GM12875 (cell line): ENCODE results near the gene BRSK2.

Experiments
- H3K4me3 ChIP-seq: one replicate; pipeline ENCODE4 v1.5.1; 2011; ENCODE audit warnings: low read depth, low read length, control low read depth
- CTCF ChIP-seq: IDR thresholded peaks from 2 replicates; pipeline ENCODE4 v1.5.1; 2011; ENCODE audit warnings: low read depth, mild to moderate bottlenecking, control low read depth, inconsistent platforms, low read length, moderate library complexity, borderline replicate concordance; ENCODE audit not compliant: insufficient read depth

Gene BRSK2

GRCh38 chr11:1442163-1442562, 52.4 kb downstream of the BRSK2 start:
- no peak for TF ChIP-seq CTCF
- H3K4me3 ChIP-seq = no peak overlapping the region

GRCh38 chr11:1442807-1443366, 53.2 kb downstream of the BRSK2 start:
- TF ChIP-seq CTCF = no peak
- H3K4me3 ChIP-seq = no peak overlapping the region

- no peak overlapping the region for H3K4me3 ChIP-seq
- no peak for TF ChIP-seq CTCF
These were observed 54.0 kb downstream of the BRSK2 start for GRCh38 chr11:1443737-1444136.

GRCh38 chr11:1444321-1444720, 54.6 kb downstream of the BRSK2 start:
- TF ChIP-seq CTCF = no peak
- no peak overlapping the region for H3K4me3 ChIP-seq

GRCh38 chr11:1444823-1445422, 55.2 kb downstream of the BRSK2 start:
- TF ChIP-seq CTCF = no peak
- H3K4me3 ChIP-seq = no peak overlapping the region

- no peak for TF ChIP-seq CTCF
- no peak overlapping the region for H3K4me3 ChIP-seq
These were observed 56.2 kb downstream of the BRSK2 start for GRCh38 chr11:1445741-1446445.

GRCh38 chr11:1446623-1447022, 56.9 kb downstream of the BRSK2 start:
- TF ChIP-seq CTCF = no peak
- H3K4me3 ChIP-seq = no peak overlapping the region
